Natural killer cell (primary cell): Measurements from ENCODE around the gene RASSF4. TPM values are rescaled to one million over a fixed set of nuclear protein-coding genes. Genes with fewer than 3 reads are reported as not detected.

Experiments
- ATAC-seq, 3 donors: fragments of 150-1000 bp in 2 of 3; fragments of 200-7000 bp in 1 of 3; cut with Tn5 transposase; 1 replicate in 1 of 3; 2 replicates in 2 of 3; pipeline ENCODE4 v1.10.0; 2021; ENCODE audit warnings: mild to moderate bottlenecking in 2 of 3, moderate library complexity in 2 of 3
- DNase-seq, 2 donors: peaks; one replicate each; pipeline versions ENCODE4 v3.0.0 to v3.0.0-alpha.2; 2013 to 2021; ENCODE audit warnings: mixed read lengths in 1 of 2
- H3K27ac ChIP-seq: one replicate; pipeline ENCODE4 v1.5.1; 2013; ENCODE audit warnings: mild to moderate bottlenecking, low read length
- H3K27me3 ChIP-seq: one replicate; pipeline ENCODE4 v1.6.1; 2013; ENCODE audit warnings: low read length; ENCODE audit not compliant: control insufficient read depth, insufficient read depth
- H3K36me3 ChIP-seq: one replicate; pipeline ENCODE4 v1.6.1; 2013; ENCODE audit warnings: low read length; ENCODE audit not compliant: control insufficient read depth, insufficient read depth
- H3K4me1 ChIP-seq: one replicate; pipeline ENCODE4 v1.6.1; 2013; ENCODE audit warnings: low read length; ENCODE audit not compliant: control insufficient read depth, insufficient read depth
- H3K4me3 ChIP-seq: one replicate; pipeline ENCODE4 v1.5.1; 2013; ENCODE audit warnings: low read length
- H3K9me3 ChIP-seq: one replicate; pipeline ENCODE4 v1.6.1; 2013; ENCODE audit warnings: low read length; ENCODE audit not compliant: control insufficient read depth, insufficient read depth
- H3K27ac Mint-ChIP-seq, 2 donors: one replicate each; pipeline ENCODE4 v1.8.0; 2022; ENCODE audit warnings: mild to moderate bottlenecking in 2 of 2, mixed read lengths in 2 of 2, moderate library complexity in 1 of 2
- H3K27me3 Mint-ChIP-seq, 2 donors: one replicate each; pipeline ENCODE4 v1.8.0; 2022; ENCODE audit warnings: low read depth in 2 of 2, mixed read lengths in 2 of 2
- H3K36me3 Mint-ChIP-seq: one replicate; pipeline ENCODE4 v1.8.0; 2022; ENCODE audit warnings: mixed read lengths
- H3K4me1 Mint-ChIP-seq, 2 donors: one replicate each; pipeline ENCODE4 v1.8.0; 2022; ENCODE audit warnings: mixed read lengths in 2 of 2
- H3K4me3 Mint-ChIP-seq: one replicate; pipeline ENCODE4 v1.8.0; 2022; ENCODE audit warnings: mild to moderate bottlenecking, moderate library complexity, mixed read lengths
- H3K9me3 Mint-ChIP-seq, 2 donors: one replicate each; pipeline ENCODE4 v1.8.0; 2022; ENCODE audit warnings: mixed read lengths in 2 of 2
- whole genome bisulfite sequencing: methylation state at CpG from one replicate; pipeline ENCODE4 v1.1.7; 2013; ENCODE audit warnings: missing lambda C conversion rate; ENCODE audit not compliant: insufficient coverage; 5-methylcytosine and 5-hydroxymethylcytosine counted together
- intact Hi-C: fragments of 100-400 bp; cut with micrococcal nuclease; formaldehyde crosslinking; loops from one replicate; pipeline ENCODE4 v1.14.2; 2022
- total RNA-seq, 4 donors: library from RNA; stranded (reverse); fragments of 120-200 nt in 1 of 4; gene quantifications; one replicate each; pipeline versions ENCODE4 v1.2.3 to v1.2.4, GENCODE V29; 2013 to 2022
- TF ChIP-seq, protein P1 (sequence below): fragments of 200-600 bp; IDR thresholded peaks from one replicate; pipeline ENCODE4 v1.8.0; 2022; ENCODE audit warnings: antibody characterized with exemption

The RASSF4 gene
- total RNA-seq, 3 donors from 2014 or later (not counting 1 experiment from before 2014, with no cell fraction given): 99.8 to 116 (median 104) TPM

GRCh38 chr10:44925811-44926750 is 33.5 kb upstream of the RASSF4 start:
- intact Hi-C loops: no loop called here
- Mint-ChIP-seq H3K4me3 (no peak overlapping the region), H3K27me3 (no peaks in the 10 kb centered on the region), H3K27ac (no peak overlapping the region), H3K9me3 (no peaks in the 10 kb centered on the region), H3K4me1 (no peaks in the 10 kb centered on the region), H3K36me3 (no peaks in the 10 kb centered on the region)
- ATAC-seq: peak in 1 of 3 donors; percentile 18
- Histone ChIP-seq H3K9me3 (no peaks in the 10 kb centered on the region), H3K27ac (no peak overlapping the region), H3K4me3 (no peak overlapping the region), H3K36me3 (no peaks in the 10 kb centered on the region), H3K4me1 (no peaks in the 10 kb centered on the region), H3K27me3 (no peaks in the 10 kb centered on the region)
- DNase-seq: no peak
- 89% methylated on average over 16 of the region's 16 CpGs for WGBS
- TF ChIP-seq, protein P1, sequence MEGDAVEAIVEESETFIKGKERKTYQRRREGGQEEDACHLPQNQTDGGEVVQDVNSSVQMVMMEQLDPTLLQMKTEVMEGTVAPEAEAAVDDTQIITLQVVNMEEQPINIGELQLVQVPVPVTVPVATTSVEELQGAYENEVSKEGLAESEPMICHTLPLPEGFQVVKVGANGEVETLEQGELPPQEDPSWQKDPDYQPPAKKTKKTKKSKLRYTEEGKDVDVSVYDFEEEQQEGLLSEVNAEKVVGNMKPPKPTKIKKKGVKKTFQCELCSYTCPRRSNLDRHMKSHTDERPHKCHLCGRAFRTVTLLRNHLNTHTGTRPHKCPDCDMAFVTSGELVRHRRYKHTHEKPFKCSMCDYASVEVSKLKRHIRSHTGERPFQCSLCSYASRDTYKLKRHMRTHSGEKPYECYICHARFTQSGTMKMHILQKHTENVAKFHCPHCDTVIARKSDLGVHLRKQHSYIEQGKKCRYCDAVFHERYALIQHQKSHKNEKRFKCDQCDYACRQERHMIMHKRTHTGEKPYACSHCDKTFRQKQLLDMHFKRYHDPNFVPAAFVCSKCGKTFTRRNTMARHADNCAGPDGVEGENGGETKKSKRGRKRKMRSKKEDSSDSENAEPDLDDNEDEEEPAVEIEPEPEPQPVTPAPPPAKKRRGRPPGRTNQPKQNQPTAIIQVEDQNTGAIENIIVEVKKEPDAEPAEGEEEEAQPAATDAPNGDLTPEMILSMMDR: no peak

- intact Hi-C loops: no loop called here
- ATAC-seq (no peak), DNase-seq (no peak)
- Histone ChIP-seq H3K9me3 (no peaks in the 10 kb centered on the region), H3K27me3 (no peaks in the 10 kb centered on the region), H3K27ac (no peak overlapping the region), H3K4me1 (no peaks in the 10 kb centered on the region), H3K4me3 (no peak overlapping the region), H3K36me3 (no peaks in the 10 kb centered on the region)
- H3K27ac Mint-ChIP-seq: no peak overlapping the region
- H3K36me3 Mint-ChIP-seq: no peaks in the 10 kb centered on the region
- no peaks in the 10 kb centered on the region for H3K4me1 Mint-ChIP-seq
- H3K4me3 Mint-ChIP-seq: no peak overlapping the region
- no peaks in the 10 kb centered on the region for H3K9me3 Mint-ChIP-seq
- H3K27me3 Mint-ChIP-seq: no peaks in the 10 kb centered on the region
- TF ChIP-seq, protein P1: no peak
- 68% methylated on average over 9 of the region's 10 CpGs for WGBS
Measured at GRCh38 chr10:44926751-44927351, 32.8 kb upstream of the RASSF4 start.

- Histone ChIP-seq H3K36me3 (no peaks in the 10 kb centered on the region), H3K9me3 (no peaks in the 10 kb centered on the region), H3K4me3 (no peak overlapping the region), H3K27ac (no peak overlapping the region), H3K4me1 (peaks cover under 1% of the 10 kb centered on the region), H3K27me3 (no peaks in the 10 kb centered on the region)
- Mint-ChIP-seq H3K4me1 (no peaks in the 10 kb centered on the region), H3K27me3 (no peaks in the 10 kb centered on the region), H3K27ac (no peak overlapping the region), H3K36me3 (no peaks in the 10 kb centered on the region), H3K4me3 (no peak overlapping the region), H3K9me3 (no peaks in the 10 kb centered on the region)
- intact Hi-C loops: no loop called here
- WGBS: 78% methylated on average over 2 of the region's 2 CpGs
- ATAC-seq: no peak
- TF ChIP-seq, protein P1: no peak
- DNase-seq: no peak
Measured at GRCh38 chr10:44927352-44927751, 32.2 kb upstream of the RASSF4 start.
